GM20431 (cell line): ENCODE results near the gene WWTR1.

Experiments
- in situ Hi-C: fragments of 300-500 bp; cut with MseI, MboI; formaldehyde crosslinking; loops from one replicate; pipeline ENCODE4 v1.15.0; 2020; ENCODE audit warnings: low sequenced_read_pairs; ENCODE audit not compliant: unreplicated experiment

Gene WWTR1

GRCh38 chr3:149542375-149543312 lies 115.2 kb downstream of the WWTR1 start:
- in situ Hi-C loops: no loop called here

GRCh38 chr3:149541091-149541491 lies 116.7 kb downstream of the WWTR1 start:
- in situ Hi-C loops: no loop called here

- in situ Hi-C loops: no loop called here
These were observed 119.5 kb downstream of the WWTR1 start for GRCh38 chr3:149538371-149538770.

GRCh38 chr3:149536429-149536828 lies 121.4 kb downstream of the WWTR1 start:
- in situ Hi-C loops: no loop called here

GRCh38 chr3:149535333-149535685 lies 122.5 kb downstream of the WWTR1 start:
- in situ Hi-C loops: no loop called here

GRCh38 chr3:149534671-149535332 lies 123.0 kb downstream of the WWTR1 start:
- in situ Hi-C loops: no loop called here

- in situ Hi-C loops: no loop called here
These were observed 123.7 kb downstream of the WWTR1 start for GRCh38 chr3:149534082-149534481.

GRCh38 chr3:149532489-149533180 lies 125.2 kb downstream of the WWTR1 start:
- in situ Hi-C loops: no loop called here

- in situ Hi-C loops: no loop called here
These were observed 128.7 kb downstream of the WWTR1 start for GRCh38 chr3:149529099-149529498.

GRCh38 chr3:149528340-149528650 lies 129.5 kb downstream of the WWTR1 start:
- in situ Hi-C loops: no loop called here

GRCh38 chr3:149527531-149528339 lies 130.1 kb downstream of the WWTR1 start:
- in situ Hi-C loops: no loop called here

GRCh38 chr3:149523512-149524299 lies 134.1 kb downstream of the WWTR1 start:
- in situ Hi-C loops: loop anchor here (25.0 kb wide), 1 partner anchor 239 kb away; the partner anchor contains the start of gene COMMD2

- in situ Hi-C loops: loop anchor here (25.0 kb wide), 1 partner anchor 242 kb away; the partner anchor contains the start of gene COMMD2
These were observed 137.9 kb downstream of the WWTR1 start for GRCh38 chr3:149519912-149520311.

GRCh38 chr3:149516920-149517319 lies 140.9 kb downstream of the WWTR1 start:
- in situ Hi-C loops: loop anchor here (25.0 kb wide), 1 partner anchor 245 kb away; the partner anchor contains the start of gene COMMD2

GRCh38 chr3:149515249-149515648 lies 142.6 kb downstream of the WWTR1 start:
- in situ Hi-C loops: loop anchor here (25.0 kb wide), 1 partner anchor 247 kb away; the partner anchor contains the start of gene COMMD2

GRCh38 chr3:149514471-149514870 lies 143.4 kb downstream of the WWTR1 start:
- in situ Hi-C loops: loop anchor here (25.0 kb wide), 1 partner anchor 248 kb away; the partner anchor contains the start of gene COMMD2

GRCh38 chr3:149512073-149512782 lies 145.6 kb downstream of the WWTR1 start:
- in situ Hi-C loops: loop anchor here (25.0 kb wide), 1 partner anchor 250 kb away; the partner anchor contains the start of gene COMMD2

GRCh38 chr3:149511040-149511626 lies 146.7 kb downstream of the WWTR1 start:
- in situ Hi-C loops: loop anchor here (25.0 kb wide), 1 partner anchor 251 kb away; the partner anchor contains the start of gene COMMD2
